UCSD-AML1 (cell line): ENCODE data around the gene OTOG.

Source experiments
- DNase-seq: peaks from one replicate; lab custom pipeline; 2025; ENCODE audit not compliant: unreplicated experiment; lab: John Stamatoyannopoulos, UW

The OTOG gene

DNA sequence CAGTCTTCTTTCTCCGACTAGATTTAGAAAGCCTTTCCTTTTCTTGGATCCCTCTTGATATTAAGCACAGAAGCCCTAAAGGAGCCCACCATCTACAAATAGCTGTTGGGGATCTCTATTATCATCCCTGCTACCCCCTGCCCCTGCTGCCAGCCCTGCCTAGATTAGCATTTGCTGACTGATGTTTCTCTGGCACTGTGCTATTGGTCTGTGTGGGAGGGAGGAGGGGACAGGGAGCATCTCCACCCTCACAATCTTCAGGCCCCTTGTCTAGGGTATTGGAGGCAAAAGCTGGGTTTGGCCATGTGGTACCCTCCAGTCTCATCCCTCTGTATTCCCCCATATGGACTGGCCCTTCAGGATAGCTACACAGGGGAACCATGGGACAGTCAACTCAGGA lies 9.0 kb upstream of the OTOG start:
- DNase-seq = no peak

DNA sequence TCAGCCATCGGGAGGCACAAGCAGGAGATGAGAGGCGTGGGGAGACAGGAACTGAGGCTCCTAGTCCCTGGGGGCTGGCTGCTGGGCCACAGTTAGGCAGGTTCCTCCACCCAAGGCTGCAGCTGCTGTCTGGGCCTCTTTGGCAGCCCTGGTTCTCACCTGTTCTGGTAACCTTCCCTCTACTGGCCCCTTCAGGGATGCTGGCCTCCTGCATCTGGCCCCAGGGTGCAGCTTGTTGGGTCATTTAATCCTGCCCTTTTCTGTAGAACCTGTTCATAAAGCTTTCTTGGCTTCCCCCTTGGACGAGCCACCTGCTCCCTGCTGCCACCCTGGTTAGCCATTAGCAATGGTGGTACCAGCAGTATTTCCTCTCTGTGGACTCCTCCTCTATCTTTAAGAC lies 8.3 kb upstream of the OTOG start:
- no peak for DNase-seq

DNA sequence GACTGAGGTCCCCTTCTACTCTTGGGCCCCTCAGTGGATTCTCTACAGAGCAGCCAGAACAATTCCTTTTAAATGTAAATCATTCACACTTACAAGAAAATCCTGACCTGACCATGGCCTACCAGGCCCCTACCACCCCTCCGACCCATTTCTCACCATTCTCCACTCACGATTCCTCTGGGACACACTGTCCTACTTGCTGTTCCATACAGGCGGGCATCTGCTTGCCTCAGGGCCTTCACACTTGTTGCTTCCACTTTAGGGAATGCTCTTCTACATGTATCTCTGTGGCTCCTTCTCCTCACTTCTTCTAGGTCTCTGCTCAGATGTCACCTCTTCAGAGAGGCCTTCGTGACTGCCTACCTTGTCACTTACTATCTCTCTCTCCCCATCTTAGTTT lies 6.3 kb upstream of the OTOG start:
- no peak for DNase-seq

DNA sequence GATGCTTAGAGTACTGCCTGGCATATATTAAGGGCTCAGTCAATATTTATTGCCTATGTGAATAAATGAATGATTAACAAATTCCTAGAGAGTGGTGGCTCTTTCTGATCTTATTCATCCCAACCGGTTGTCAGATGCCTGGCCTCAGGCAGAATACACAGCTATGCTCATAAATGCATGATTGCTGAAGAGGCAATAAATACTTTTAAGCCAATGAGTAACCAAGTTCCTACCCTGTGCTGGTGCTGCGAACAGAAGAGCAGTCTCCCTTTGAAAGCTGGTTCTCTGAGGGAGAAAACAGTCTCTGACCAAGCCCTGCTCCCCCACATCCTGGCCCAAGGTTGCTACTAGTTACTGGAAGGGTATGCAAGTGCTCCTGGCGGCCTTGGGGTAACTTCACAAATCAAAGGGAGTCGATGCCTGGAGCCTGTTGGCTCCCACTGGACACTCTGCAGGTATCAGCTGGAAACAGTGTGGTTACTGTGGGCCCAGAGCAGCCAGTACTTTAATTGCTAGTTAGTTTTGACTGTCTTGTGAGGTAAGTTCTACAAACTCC lies 5.7 kb upstream of the OTOG start:
- DNase-seq = no peak

DNA sequence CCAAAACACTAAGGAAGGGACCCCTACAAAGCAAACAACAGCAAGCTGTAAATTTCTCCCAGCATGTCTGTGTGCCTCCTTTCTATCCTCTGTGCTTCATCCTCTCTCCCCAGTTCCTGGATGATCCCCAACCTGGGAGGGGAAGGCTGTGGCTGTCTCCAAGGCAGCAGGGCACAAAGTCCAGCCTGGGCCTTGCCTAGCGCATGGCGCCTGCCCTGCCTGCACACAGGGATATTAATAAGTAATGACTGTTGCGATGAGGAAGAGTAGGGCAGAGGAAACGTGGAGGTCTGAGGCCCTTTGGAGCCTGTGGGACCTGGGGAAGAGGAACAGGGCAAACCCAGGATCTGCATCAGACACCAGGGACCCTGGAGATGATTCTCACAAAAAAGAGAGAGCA lies 4.8 kb upstream of the OTOG start:
- no peak for DNase-seq

DNA sequence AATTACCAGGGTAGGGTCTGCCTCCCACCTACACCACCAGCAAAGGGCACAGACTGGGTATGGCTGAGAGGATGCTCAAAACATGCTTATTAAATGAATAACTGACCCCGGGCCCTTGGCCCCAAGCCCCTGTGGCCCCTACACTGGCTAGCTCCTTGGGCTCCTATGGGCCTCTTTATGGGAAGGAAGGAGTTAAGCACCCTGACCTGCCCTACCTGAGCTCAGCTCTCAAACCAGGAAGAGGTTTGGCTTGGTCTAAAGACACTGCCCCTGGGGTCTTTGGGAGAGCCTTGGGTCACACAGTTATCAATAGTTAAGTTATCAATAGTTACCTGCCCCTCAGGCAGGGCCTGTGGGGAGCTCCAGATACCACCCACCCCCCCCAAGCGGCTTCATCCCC lies 4.0 kb upstream of the OTOG start:
- no peak for DNase-seq

DNA sequence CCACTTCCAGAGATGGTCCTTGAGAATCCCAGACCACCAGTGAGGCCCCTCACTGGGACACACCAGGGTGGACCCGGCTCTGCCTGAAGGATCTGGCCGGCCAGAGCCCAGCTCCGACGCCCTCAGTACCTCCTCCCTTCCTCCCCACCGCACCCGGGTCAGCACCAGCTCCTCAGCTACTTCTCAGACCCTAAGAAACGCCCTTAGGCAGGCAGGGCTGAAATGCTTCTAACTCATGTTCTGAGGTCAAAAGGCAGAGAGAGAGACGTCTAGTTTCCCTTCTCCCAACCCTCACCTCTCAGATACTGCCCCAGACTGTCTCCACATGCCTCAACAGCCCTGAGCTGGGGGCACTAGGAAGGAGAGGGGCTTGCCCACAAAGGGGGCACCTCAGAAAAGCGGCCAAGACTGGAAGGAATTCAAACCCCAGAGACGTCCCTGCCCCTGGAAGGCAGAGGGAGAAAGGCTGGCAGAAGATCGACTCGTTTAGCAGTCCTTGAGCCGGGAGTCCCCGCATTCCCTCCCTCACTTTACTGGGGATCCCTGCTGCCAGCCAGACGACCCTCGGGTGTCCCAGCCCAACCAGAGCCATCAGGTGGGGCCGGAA lies 3.4 kb upstream of the OTOG start:
- no peak for DNase-seq

DNA sequence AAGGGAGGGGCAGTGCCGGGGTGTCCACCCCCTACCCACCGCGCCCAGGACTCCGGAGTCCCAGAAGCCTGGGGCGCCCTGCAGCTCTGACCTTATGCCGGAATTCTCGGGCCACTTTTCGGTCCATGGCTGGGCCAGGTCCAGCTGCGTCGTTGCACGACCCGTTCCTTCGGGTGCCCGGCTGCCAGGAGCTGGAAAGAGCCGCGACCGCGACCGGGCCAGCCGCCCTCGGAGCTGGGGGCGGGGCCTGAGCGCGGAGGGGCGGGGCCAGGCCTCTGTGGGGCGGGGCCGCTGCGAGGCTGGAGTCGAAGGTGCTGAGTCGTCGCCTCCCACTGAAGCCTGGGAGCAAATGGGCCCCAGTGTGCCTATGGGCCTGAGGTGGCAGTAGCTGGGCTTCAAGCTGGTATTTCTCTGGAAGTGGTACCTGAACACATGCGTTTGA lies 2.9 kb upstream of the OTOG start, which contains the start of gene USH1C:
Gene USH1C, minus strand, starts transcription at position 236 of the 442 bp plus-strand sequence. Its CDS starts 109 bp downstream, at position 127.
- DNase-seq = no peak

DNA sequence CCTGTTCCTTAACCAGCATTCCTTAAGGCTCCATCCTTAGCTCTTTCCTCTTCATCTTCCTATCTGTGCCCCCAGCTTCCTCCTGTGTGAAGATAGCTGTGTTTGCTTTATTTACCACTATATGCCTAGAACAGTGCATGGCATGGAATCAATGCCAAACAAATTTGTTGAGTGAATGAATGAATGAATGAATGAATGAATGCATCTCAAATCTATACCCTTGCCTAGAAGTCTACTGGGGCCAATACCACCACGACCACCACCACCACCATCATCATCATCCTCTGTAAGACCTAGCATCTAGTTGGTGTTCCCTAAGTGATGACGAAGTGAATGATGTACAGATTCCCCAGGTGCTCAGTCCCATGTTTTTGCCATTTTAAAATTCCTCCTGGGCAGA lies 819 bp upstream of the OTOG start:
- no peak for DNase-seq

DNA sequence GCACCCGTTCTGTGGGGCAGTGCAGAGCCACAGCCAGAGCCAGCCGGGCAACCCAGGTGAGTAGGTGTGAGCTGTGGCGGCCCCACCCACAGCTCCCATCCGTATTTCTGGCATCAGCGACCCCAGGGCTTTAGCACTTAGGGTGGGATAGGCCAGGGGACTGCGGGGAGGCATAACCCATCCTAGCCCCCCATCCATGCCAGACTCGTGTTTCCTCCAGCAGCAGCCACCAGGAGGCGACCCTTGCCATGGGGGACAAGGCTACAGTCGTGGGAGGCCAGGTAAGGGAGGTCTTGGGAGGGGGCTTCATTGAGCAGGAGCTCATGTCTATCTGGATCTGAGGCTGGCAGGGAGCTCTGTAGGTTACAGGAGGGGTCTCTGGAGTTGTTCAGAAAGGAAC lies 873 bp downstream of the OTOG start:
- DNase-seq = no peak

DNA sequence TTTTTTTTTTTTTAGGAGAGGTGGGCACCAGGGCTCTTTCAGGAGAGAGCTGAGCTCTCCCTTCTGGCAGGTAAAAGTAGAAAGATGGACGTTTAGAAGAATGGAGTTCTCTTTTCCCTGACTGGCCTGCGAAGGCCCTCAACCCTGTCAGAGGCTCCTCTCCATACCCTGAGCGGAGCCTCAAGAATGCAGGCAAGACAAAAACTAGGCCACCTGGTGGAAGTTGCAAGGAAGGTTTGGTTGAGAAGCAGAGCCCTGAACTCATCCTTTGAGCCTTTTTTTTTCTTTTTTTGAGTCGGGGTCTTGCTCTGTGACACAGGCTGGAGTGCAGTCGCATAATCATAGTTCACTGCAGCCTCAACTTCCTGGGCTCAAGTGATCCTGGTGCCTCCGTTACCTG lies 1.4 kb downstream of the OTOG start:
- no peak for DNase-seq

DNA sequence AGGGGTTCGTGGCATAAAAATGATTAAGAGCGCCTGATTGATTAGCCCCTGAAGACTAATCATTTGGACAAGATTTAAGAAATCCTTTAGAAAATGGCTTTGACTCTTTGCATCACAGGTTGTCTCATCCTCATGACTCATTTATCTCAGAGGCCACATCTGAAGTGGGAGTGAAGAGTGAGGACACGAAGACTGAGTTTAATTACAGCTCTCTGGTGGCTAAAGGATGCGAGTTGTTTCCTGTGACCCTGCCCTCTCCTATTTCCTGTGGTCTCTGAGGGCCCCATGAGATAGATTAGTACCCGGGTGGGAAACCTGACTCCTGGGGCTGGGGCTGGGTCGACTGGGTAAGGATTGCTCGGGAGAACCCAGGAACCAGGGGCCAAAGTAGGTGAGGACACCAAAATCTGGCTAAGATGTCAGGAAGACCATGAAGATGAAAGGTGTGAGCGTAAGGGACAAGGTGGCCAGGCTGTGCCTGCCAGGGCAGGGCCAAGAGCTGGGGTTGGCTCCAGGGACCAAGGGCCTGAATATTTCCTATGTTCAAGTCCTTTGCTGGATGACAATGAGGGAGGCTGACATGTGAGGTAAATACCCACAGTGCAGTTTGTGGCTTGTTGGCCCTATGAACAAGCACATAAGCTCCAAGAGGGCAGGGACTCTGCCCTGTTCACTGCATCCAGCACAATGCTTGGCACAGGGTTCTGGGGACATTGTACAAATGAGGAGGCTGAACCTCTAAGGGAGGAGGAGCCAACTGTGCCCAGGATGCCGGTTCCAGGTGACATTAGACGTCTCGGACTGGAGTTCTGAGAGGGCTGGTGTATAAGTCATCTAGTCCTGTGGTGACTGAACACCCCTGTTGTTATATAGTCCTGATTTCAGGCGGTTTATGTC lies 3.6 kb downstream of the OTOG start:
- DNase-seq = no peak

DNA sequence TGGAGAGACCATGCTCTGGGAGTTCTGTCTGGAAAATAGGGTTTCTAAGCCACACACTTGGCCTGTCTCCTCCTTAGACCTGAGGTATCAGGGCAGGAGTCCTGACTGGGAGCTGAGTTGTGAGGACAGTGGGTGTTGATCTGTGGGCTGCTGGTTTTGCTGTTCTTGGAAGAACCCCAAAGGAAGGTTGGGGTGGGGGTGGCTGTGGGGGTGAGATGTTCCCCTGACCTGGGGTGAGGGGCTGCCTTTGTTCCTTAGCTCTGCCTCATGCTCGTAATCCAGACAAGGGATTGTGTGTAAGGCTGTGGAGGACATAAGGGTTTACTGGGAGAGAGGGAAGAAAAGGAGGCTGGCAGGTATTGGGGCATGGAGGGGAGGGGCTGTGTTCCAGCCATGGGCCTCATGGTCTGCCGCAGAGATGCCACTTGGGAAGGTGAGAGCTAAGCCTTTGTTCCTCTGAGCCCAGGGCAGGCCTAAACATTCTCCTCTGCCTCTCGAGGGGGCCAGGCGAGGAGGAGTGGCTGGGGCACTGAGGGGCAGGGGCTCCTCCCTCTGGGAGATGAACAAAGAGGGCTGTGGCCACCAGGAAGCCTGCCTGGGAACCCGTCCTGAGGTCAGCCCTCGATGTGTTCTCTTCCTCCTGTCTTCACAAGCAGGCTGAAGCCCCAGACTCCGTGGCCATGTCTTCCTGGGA lies 4.4 kb downstream of the OTOG start:
- no peak for DNase-seq

DNA sequence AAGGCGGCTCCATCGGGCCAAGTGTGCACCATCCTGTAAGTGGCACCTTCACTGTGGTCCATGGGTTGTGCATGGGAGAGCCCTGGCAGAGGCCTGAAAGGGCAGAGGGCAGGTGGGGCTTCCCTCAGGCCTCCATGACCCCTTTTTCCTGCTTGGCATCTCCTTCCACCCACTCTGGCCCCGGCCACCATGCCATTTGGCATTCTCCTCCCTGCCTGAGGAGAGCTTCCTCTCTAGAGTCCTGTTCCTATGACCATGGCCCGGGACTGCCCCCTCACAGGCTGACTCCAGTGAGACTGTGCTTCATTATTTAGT lies 4.9 kb downstream of the OTOG start:
- DNase-seq = no peak

DNA sequence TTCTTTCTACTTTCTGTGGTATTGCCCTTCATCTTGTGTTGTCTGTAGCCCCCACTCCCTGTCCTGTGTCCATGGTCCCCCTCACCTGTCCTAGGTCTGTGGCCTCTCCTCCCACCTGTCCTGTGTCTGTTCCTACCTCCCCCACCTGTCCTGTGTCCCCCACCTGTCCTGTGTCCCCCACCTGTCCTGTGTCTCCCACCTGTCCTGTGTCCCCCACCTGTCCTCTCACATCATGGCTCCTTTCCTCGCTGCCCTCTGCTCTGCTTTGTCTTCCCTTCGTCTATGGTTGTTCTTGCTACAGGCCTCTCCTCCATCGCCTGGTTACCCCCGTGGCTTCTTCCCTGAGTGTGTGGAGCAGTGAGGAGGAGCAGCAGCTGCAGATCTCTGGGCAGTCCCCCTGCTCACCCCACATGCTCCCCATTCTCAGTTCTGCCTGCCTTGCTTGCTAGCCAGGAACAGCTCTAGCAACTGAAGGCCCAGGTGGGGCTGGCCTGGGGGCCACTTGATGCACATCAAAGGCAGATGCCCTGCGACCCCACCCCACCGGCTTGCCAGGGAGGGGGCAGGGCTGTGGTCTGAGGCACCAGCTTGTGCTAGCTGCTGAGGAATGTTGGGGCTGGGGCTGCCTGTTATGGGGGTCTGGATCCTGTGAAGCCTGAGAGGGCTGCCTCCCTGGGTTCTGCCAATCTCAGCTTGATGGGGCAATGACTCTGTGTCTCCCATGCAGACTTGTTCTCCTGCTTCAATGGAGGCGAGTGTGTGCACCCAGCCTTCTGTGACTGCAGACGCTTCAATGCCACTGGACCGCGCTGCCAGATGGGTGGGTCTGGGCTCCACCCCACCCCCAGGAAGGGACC lies 5.6 kb downstream of the OTOG start:
- DNase-seq = no peak

DNA sequence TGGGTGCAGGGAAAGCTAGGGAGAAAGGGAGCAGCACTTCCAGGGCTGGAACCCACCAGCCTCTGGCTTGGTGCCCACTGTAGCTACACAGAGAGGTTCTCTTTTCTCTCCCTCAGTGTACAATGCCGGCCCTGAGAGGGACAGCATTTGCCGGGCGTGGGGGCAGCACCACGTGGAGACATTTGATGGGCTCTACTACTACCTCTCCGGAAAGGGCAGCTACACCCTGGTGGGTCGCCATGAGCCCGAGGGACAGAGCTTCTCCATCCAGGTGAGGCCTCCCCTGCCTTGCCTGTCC lies 6.1 kb downstream of the OTOG start:
- DNase-seq = no peak

DNA sequence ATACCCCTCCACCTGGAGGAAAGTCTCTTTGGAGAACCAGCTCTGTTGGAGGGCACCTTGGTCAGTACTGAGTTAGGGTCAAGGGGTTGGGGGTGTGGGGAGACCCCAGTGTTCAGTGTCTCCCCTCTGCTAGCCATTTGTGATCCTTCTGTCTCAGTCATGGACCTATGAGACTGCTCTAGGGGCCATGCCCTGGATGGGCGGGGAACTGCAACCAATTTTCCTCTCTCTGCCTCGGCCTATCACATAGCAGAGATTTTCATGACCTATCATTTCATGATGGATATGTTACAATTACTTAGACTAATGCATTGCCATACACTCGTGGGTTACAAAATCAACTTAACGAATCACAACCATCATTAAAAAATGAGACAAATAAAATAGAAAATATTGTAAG lies 7.4 kb downstream of the OTOG start:
- no peak for DNase-seq

DNA sequence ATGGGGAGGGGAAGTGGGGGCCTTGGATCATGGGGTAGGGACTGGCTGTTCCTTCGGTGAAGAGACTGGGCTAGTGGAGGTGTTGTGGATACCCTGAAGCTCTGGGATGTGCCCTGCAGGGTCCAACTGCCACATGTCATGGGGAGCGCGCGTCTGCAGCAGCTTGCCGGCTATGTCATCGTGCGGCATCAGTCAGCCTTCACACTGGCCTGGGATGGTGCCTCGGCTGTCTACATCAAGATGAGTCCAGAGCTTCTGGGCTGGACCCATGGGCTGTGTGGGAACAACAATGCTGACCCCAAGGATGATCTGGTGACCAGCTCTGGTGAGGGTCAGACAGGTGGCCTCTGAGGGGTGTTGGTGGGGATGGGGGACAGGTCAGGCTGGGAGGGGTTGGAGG lies 9.9 kb downstream of the OTOG start:
- DNase-seq = no peak

DNA sequence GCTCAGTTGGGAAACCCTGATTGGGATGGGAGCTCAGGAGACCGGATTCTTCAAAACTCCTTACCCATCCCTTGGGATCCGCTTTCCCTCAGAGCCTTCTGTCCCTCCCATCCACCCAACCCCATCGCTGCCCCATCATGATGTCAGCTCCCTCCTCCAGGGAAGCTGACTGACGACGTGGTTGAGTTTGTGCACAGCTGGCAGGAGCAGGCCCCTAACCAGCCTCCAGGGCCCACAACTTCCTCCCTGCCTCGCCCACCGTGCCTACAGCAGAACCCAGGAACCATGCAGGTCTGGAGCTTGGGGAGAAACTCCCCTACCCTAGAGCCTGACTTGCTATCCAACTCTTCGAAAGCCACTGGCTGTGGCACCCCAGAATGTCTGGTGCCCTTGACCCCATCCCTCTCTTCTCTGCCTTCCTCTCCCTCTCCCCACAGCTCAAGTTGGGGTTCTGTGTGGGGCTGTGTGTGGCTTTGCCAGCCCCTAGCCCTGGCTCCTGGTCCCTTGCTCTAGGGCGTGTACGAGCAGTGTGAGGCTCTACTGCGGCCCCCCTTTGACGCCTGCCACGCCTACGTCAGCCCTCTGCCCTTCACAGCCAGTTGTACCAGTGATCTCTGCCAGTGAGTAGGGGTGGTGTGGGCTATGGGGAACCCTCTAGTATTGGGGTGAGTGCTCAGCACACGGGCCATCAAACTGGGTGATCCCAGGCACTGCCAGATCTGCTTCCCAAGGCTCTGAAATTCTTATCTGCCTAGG lies 11.1 kb downstream of the OTOG start:
- DNase-seq = no peak

DNA sequence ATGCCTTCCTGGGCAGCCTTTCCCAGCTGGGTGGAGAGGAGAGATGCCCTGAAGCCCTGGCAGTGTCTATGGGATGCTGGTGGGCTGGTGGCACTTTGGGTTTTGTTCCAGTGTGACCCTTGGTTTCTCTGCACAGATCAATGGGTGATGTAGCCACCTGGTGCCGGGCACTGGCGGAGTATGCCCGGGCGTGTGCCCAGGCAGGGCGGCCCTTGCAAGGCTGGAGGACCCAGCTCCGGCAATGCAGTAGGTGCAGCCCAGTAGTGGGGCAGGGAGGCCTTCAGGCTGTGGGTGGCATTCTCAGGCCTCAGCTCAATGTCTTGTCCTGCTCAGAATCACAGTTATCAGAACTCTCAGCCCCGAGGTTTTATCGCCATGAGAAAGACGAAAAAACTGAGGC lies 11.9 kb downstream of the OTOG start:
- DNase-seq = no peak
